ENCODE data around the gene USP53. TPM values are rescaled to one million over a fixed set of nuclear protein-coding genes. Genes with fewer than 3 reads are reported as not detected.

Gene USP53
- total and polyA plus RNA-seq, 2 of the 13 experiments (the other 11 are each of a cell fraction or from before 2014, with no cell fraction given): 5.3 to 8.1 TPM

DNA sequence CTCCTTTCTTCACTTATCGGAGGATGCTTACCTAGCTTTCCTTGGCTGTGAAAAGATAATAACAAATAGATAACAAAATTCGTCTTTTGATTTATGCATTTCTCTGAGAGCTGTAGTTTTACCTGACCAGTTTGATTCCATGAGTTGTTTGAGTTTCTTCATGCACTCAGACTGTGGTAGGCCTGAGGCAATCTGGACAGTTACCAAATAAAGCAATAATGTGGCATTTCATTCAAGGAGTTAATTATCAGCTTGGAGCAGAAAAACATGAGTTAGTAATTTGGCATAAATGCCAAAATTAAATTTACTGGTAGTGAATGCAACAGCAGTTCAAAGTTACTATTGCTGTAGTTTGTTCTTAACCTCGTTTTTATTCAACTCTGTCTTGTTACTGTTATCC lies 56.0 kb downstream of the USP53 start:
- no peaks in the 10 kb centered on the region for H3K9me3 ChIP-seq (ENCODE audit: low read length)
- DNase-seq (ENCODE audit: low spot score) (no peak), FAIRE-seq (no peak), ATAC-seq (no peak)
- intact Hi-C loops (cut with micrococcal nuclease; ENCODE audit: unreplicated experiment): no loop called here
- no peak overlapping the region for H3K27ac ChIP-seq (ENCODE audit: extremely low read length, insufficient read depth, low read length)
- no TSS peak for BruUV-seq (replicated peaks)
- TF ChIP-seq TFDP1 (CRISPR knock-in tag; IDR thresholded peaks at IDR 0.05; ENCODE audit: borderline replicate concordance): no peak
- no peak for TF ChIP-seq ZNF234 (CRISPR knock-in tag; conservative IDR thresholded peaks at IDR 0.05)
- TF ChIP-seq CREB3 (CRISPR knock-in tag; IDR thresholded peaks at IDR 0.05): no peak
- no peak for TF ChIP-seq MEIS2 (CRISPR knock-in tag; IDR thresholded peaks at IDR 0.05)
- no peak for TF ChIP-seq FLYWCH1 (CRISPR knock-in tag; IDR thresholded peaks at IDR 0.05)
- no peak for TF ChIP-seq PRDM4 (CRISPR knock-in tag; IDR thresholded peaks at IDR 0.05; ENCODE audit: borderline replicate concordance)
- TF ChIP-seq FOXK2 (IDR thresholded peaks at IDR 0.05): no peak
- no peak for TF ChIP-seq ISX (CRISPR knock-in tag; conservative IDR thresholded peaks at IDR 0.05)
- TF ChIP-seq ZSCAN25 (CRISPR knock-in tag; IDR thresholded peaks at IDR 0.05): no peak
- TF ChIP-seq ZNF235 (CRISPR knock-in tag; IDR thresholded peaks at IDR 0.05; ENCODE audit: borderline replicate concordance): no peak
- H3K4me3 ChIP-seq (replicated peaks in 1 of 3; ENCODE audit: insufficient read depth in 1 of 3, low read depth in 2 of 3, low read length in 3 of 3): no peak overlapping the region
- no peaks in the 10 kb centered on the region for H4K20me1 ChIP-seq (ENCODE audit: insufficient read depth, low read length)
- CTCF ChIA-PET (ENCODE audit: low intra/inter-chr PET ratio, low total read pairs): no interaction called here
- 92% methylated on average over 3 of the region's 3 CpGs for WGBS (ENCODE audit: low lambda C conversion rate)
- no peaks in the 10 kb centered on the region for H3K4me1 ChIP-seq (ENCODE audit: insufficient read depth, low read length)
- peaks cover 3 to 22% of the 10 kb centered on the region in 2 experiments; a peak in 4 of 5 replicates for H3K36me3 ChIP-seq (replicated peaks in 1 of 2; ENCODE audit: control insufficient read depth in 1 of 2, insufficient read depth in 2 of 2, low read length in 2 of 2)
- no peak overlapping the region for H2AFZ ChIP-seq (ENCODE audit: low read length)
- POLR2A ChIA-PET: no interaction called here
- no peak overlapping the region for H3K4me2 ChIP-seq (ENCODE audit: low read depth, low read length)
- H3K9ac ChIP-seq (ENCODE audit: insufficient read depth, low read depth, low read length): no peak overlapping the region
- in situ Hi-C loops (cut with HindIII; ENCODE audit: extremely low pct_ligation_motif_present, low pct_unique_long_range_greater_than_20kb): no loop called here
- H3K79me2 ChIP-seq (ENCODE audit: insufficient read depth, low read length): no peaks in the 10 kb centered on the region
- H3K27me3 ChIP-seq (ENCODE audit: control insufficient read depth in 1 of 2, insufficient read depth in 2 of 2, low read length in 2 of 2): no peaks in the 10 kb centered on the region
